Occipital lobe (tissue), 2 donors: ENCODE data around the gene ALPK1. TPM values are rescaled to one million over a fixed set of nuclear protein-coding genes. Genes with fewer than 3 reads are reported as not detected.
"Not testable (repeated sequence)": the region's sequence is repeated elsewhere in the genome, so short reads cannot be mapped to it uniquely, and the experiment has no call there.

ENCODE experiments used
- DNase-seq: peaks from one replicate; lab custom pipeline; 2025; lab: John Stamatoyannopoulos, UW
- total RNA-seq: library from RNA; depleted of rRNA; stranded (reverse); fragments of >200 nt; gene quantifications from one replicate; pipeline ENCODE4 v1.2.3, GENCODE V29; 2014

ALPK1 gene
- total RNA-seq, 1 donor from 2014 or later, result 7.3 TPM

DNA sequence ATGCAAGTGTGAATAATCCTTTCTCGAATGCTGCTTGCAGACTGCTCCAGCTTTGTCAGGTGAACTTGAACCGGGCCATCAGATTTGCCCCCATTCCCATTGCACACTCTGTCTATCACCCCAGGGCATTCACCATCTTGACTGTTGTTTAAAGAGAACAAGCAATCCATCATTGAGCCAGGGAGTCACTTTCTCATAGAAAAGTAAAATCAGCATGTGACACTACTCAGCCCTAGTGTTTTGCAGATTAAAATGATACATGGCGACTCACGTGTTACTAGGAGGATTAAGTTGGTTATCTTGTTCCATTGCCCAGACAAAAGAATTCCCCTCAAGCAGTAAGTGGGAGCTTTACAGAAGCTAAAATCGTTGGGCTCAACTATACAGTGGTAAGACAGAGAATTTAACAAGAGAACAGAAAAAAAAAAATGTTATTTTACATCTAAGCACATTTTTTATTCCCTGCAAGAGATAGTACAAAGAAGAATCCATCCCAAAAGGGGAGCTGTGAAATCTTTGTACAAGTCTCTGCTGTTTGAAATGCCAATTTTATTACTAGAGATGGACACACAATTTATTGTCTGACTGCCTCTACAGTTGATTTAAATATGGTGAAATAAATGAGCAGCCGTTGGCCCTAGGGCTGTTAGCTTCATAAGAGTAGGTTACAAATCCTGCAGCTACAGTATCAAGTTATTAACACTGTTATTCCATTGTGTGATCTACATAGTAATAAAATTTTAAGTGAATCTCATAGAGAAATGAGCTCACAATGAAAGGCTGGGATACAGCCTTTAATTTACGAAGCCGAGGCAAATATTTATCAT is 151.3 kb downstream of the ALPK1 start:
- DNase-seq, result no peak

DNA sequence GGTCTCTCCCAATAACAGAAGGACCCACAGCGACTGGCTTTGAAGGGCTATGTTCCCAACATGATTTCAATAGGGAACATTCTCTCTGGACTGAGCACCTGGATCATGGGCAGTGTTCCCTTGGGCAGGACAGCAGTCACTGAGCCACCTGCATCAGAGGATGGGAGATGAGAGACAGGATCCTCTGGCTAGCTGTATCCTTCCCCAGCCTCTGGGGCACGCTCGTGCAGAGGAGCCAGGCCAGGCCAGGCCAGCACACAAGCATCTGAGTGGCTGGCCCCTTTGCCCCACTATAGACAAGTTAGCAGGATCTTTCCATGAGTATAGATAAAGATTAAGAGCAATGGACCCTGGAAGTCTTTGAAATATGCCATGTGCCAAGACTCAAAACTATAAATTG is 152.5 kb downstream of the ALPK1 start:
- DNase-seq, result no peak

DNA sequence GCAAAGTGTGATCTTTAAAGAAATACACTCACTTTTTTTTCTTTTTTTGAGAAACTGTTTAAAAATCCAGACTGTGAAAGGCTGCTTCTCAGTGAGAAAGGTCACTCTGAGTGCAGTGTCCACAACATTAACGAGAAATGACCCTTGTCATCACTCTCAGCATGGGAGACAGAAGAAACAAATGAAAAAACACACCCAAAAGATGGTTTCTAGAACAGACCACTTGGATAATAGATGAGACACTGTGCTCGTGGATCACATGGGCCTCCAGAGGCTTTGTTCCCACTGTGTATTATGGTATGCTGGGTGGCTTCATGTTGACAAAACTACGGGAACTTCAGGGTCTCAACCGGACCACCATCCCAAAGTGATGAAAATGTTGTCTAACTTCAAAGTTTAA is 153.9 kb downstream of the ALPK1 start:
- DNase-seq, result no peak

DNA sequence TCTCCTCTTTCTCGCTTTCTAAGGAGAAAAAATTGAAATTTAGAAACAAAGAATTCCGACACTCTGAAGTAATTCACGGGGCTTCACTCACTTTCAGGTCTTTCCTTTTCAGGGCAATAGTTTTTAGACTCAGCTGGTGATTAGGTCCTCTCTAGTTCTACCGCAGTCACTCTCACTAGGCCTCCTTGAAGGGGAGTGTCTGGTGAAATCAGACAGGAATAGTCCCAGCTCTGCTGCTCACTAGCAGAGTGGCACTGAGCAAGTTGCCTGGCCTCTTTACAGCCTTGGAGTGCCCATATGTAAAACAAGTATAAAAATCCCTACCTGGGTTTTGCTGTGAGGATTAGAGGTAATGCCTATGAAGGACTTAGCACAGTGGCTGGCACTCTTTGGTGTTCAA is 154.7 kb downstream of the ALPK1 start:
- no peak for DNase-seq

DNA sequence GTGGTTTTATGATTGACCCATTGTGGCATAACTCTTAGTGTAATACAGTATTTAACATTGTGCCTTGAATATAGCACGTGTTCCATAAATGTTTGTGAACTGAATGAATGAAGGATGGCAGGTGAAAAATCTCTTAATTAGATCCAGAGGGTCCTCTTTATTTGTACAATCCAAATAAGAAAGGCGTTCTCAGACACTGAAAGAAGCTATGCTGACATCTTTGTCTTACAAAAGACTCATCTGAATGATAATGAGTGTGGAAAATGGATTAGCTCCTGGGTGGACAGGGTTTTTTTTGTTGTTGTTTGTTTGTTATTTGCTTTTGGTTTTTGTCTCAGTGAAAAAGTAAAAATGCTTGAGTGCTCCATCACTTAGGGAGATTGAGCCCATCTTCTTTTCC is 156.2 kb downstream of the ALPK1 start:
- DNase-seq, result no peak

DNA sequence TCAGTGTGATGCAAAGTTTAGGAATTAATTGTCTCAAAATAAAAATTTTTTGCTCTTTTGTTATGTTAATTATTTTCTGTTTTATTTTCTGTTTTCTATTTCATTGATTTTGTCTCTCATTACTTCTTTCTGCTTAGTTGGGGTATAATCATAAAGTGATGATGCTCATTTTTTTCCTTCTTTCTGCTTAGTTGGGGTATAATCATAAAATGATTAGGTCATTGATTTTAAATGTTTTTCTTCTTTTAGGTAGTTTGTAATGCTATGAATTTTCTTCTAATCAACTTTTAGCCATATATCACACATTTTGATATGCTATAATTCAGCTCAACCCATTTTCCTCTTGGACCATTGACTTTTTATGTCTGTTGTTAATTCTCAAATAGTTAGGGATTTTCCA is 175.1 kb downstream of the ALPK1 start:
- no peak for DNase-seq

DNA sequence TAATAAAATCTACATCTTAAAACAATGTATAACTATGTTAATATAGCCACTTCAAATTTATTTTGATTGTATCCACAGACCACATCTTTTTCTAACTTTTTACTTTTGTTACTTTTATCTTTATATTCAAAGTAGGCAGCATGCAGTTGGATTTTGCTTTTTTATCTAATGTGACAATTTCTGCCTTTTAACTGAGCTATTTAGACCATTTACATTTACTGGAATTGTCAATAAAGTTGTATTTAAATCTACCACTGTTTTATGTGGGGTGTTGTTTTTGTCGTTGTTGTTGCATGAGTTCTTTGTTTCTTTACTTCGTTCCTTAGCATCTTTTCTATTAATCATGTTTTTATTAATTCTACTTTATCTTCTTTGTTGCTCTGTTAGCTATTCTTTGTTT is 176.8 kb downstream of the ALPK1 start:
- no peak for DNase-seq

DNA sequence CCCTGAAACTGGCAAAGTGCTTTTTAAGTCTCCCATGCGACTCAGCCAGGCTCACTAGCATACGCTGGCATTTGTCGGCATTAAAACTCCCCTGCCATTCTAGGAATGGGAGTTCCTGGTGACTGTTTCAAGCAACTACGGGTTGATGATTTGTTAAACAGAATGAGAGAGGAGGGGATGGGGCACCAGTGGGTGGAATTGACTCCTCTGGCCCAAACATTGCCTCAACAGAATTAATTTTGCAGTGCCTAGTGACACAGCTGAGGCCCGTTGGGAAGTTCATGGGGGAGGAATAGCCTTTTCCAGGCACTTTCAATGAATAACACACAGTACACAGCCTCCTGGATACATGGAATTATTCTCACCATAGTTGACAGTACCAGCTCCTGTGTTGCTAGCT is 188.8 kb downstream of the ALPK1 start:
- no peak for DNase-seq

DNA sequence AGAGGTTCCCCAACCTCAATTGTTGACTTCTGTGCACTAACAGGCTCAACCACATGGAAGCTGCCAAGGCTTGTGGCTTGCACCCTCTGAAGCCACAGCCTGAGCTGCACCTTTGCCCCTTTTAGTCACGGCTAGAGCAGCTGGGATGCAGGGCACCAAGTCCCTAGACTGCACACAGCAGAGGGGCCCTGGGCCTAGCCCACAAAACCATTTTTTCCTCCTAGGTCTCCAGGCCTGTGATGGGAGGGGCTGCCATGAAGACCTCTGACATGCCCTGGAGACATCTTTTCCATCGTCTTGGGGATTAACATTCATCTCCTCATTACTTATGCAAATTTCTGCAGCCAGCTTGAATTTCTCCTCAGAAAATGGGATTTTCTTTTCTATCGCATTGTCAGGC is 193.6 kb downstream of the ALPK1 start:
- not testable (repeated sequence) for DNase-seq

Other genes with a start within 250 kb of the ALPK1 start
- 10.6 TPM for gene FAM241A, start 151.9 kb upstream of the ALPK1 start, total RNA-seq
- 127 TPM for gene AP1AR, start 65.6 kb upstream of the ALPK1 start, total RNA-seq
- gene TIFA, start 11.5 kb upstream of the ALPK1 start, total RNA-seq, result 7.8 TPM
- 10.1 TPM for gene NEUROG2, start 218.8 kb downstream of the ALPK1 start, total RNA-seq